AG09319 (cell line): Measurements from ENCODE around the gene AMT.

Experiments used
- DNase-seq: peaks from one replicate; pipeline ENCODE4 v3.0.0-alpha.2; 2010; ENCODE audit warnings: low read depth; ENCODE audit errors: extremely low read depth
- TF ChIP-seq, protein P1 (sequence below): IDR thresholded peaks from 2 replicates; pipeline ENCODE4 v1.5.1; 2011; ENCODE audit warnings: low read depth, mild to moderate bottlenecking, inconsistent platforms, low read length, moderate library complexity

Gene AMT

DNA sequence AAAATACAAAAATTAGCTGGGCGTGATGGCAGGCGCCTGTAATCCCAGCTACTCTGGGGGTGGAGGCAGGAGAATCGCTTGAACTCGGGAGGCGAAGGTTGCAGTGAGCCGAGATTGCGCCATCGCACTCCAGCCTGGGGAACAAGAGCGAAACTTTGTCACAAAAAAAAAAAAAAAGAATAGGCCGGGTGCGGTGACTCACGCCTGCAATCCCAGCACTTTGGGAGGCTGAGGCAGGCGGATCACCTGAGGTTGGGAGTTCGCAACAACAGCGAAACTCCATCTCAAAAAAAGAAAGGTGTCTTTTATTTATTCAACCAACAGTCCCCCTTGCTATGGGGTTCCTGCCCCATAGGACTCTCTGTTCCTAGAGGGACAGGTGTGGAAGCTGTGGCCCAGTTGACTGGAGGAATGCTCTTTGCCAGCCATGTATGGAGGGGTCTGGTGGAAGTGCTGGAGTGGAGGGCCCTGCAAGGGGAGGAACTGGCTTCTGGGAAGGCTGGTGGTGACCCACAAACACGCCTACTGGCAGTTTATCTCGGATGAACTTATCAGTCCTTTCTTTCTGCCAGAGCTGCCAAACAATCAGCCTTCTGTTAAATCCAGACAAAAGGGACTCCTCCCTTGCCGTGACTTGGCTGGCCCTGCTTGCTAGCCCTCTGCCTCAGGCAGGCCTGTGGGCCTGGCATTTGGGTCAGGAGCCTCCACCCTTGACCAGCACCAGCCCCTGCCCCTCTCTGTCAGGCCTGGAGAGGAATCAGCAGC, 43.2 kb upstream of the AMT start:
- no peak for DNase-seq
- TF ChIP-seq, protein P1, sequence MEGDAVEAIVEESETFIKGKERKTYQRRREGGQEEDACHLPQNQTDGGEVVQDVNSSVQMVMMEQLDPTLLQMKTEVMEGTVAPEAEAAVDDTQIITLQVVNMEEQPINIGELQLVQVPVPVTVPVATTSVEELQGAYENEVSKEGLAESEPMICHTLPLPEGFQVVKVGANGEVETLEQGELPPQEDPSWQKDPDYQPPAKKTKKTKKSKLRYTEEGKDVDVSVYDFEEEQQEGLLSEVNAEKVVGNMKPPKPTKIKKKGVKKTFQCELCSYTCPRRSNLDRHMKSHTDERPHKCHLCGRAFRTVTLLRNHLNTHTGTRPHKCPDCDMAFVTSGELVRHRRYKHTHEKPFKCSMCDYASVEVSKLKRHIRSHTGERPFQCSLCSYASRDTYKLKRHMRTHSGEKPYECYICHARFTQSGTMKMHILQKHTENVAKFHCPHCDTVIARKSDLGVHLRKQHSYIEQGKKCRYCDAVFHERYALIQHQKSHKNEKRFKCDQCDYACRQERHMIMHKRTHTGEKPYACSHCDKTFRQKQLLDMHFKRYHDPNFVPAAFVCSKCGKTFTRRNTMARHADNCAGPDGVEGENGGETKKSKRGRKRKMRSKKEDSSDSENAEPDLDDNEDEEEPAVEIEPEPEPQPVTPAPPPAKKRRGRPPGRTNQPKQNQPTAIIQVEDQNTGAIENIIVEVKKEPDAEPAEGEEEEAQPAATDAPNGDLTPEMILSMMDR, result no peak

DNA sequence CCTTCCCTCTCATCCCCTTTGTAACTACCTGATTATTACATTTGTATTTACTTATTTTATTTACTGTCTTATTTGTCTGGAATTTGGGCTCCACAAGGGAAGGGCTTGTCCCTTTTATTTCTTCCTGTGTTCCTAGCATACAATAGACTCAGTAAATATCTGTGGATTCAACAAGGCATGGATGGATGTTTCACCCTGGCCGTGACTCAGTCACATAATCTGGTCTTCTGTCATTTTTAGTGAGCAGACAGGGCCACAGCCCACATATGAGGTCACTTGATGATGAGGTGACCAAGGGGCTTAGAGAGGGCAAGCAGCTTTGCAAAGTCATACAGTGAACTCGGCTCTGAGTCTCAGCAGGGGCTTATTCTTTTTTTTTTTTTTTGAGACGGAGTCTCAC, 39.9 kb upstream of the AMT start:
- no peak for DNase-seq

DNA sequence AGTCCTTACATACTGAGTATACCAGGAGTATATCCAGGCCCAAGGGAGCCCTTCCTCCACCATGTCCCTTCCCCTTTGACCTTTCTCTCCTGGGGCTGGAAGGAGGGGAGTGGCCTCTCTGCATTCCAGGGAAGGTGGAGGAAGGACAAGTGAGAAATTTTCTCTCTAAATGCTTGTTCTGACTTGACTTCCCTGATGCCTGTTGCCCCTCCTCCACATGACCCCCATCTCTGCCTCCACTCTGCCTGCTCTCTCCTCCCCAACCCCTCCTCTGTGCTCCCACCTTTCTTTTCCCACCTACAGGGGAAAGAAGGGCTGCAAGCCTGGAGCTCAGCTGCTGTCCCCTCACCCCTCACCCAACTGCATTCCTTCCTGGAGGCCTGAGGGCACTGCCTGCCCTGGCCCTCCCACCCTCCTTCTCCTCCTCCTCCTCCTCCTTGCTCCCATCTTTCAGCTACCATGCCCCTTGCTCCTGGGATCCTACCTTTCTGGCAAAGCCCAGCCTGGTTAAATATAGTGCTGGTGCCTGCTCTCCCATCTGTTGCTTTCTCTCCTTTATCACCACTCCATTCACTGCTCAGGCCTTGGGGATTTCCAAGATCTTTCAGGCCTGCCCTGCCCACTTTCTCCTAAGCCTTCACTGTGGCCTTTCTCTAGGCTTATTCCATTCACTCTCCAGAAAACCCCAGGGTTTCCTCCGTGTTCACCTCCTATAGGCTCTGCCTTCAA, 39.3 kb upstream of the AMT start:
- DNase-seq, result no peak

More for the DNA sequence above, 39.9 kb upstream of the AMT start:
- TF ChIP-seq, protein P1, result no peak

DNA sequence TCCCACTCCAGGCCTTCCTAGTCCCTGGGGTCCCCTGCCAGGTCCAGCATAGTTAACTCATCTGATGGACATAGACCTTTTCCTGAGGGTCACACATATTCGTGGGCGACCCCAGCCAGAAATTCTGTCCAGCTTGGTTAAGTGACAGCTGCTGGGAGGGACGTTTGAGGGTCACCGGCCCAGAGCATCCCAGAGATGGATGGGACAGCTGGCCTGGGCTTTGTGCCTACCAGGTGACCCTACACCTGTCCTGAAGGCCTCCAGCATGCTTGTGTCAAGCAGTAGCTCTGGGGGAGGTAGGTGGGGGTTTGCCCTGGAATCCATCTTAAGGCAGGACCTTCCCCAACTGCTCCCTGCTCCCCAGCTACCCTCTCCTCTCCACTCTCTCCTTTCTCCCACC, 38.7 kb upstream of the AMT start:
- TF ChIP-seq, protein P1, result no peak

More for the DNA sequence above, 39.3 kb upstream of the AMT start:
- TF ChIP-seq, protein P1, result no peak

DNA sequence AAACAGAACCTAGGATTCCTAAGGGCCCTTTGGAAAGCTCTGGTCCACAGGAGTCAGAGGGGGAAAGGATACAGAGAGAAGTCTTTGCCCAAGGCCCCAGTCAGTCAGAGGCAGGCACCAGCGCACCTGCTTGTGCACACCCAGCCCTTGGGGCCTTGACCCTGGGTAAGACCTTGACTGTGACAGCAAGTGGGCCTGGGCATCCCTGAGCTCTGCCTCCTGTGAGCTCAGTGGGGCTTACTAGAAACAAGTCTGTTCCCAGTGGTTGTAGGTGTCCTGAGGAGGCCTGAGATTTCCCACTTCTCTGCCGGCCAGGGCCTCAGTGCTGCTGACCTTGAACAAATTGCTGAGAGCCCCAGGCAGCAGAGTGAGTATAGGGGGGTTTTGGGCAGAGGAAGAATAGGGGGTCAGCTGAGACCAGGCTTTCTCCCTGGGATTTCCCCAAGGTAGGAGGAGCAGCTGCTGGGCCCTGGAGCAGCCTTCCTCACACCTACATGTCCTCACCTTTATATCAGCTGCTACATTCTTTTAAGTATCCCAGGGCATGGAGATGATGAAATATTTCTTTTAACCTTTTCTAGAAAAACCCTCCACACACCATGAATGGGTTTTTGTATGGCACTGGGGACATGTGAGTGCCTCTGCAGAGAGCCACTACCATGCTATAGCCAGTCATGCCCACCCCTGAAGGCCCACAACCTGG, 38.1 kb upstream of the AMT start:
- TF ChIP-seq, protein P1, result no peak

More for the DNA sequence above, 38.7 kb upstream of the AMT start:
- no peak for DNase-seq

DNA sequence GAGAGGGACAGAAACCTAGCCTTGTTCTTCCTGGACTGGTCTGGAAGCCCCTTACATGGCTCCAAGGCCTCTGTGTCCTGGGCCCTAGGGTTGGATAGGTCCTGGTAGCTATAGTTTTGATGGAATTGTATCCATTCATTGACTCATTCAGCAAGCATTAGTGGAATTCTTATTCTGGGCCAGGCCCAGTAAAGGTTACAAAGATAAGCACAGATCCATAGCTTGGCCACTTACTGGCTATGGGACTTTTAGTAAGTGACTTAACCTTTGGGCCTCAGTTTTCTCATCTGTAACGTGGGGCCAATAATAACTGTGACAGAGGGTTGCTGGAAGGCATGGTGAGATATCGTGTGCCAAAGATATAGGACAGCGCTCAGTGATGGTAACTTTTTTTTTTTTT, 34.2 kb upstream of the AMT start:
- TF ChIP-seq, protein P1, result no peak
- no peak for DNase-seq

More for the DNA sequence above, 38.1 kb upstream of the AMT start:
- DNase-seq, result no peak
